ENCODE data around the gene SNPH.

Gene SNPH

DNA sequence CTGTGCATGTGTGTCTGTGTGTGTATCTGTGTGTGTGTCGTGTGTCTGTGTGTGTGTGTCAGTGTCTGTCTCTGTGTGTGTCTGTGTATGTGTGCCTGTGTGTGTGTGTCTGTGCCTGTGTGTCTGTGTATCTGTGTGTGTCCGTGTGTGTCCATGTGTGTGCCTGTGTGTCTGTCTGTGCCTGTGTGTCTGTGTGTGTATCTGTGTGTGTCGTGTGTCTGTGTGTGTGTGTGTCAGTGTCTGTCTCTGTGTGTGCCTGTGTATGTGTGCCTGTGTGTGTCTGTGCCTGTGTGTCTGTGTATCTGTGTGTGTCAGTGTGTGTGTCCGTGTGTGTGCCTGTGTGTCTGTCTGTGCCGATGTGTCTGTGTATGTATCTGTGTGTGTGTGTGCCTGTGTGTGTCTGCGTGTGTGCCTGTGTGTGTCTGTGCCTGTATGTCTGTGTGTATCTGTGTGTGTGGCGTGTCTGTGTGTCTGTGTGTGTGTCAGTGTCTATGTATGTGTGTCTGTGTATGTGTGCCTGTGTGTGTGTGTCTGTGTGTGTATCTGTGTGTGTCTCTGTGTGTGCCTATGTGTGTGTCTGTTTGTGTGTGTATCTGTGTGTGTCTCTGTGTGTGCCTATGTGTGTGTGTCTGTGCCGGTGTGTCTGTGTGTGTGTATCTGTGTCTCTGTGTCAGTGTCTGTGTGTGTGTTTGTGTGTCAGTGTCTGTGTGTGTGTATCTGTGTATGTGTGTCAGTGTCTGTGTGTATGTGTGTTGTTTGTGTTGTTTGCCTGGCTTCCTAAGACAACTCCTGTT lies 11.6 kb downstream of the SNPH start:
- peaks cover 8% of the 10 kb centered on the region; the same call in 1 of the 2 replicates for H3K27me3 ChIP-seq (ENCODE audit: control insufficient read depth, low read length)
- no peaks in the 10 kb centered on the region for H3K9me2 ChIP-seq (replicated peaks; ENCODE audit: control insufficient read depth, low read length)
- H3K36me3 ChIP-seq (ENCODE audit: control insufficient read depth, low read length): no peaks in the 10 kb centered on the region
- TF ChIP-seq CTCF (IDR thresholded peaks at IDR 0.05; ENCODE audit: low read depth, low read length, poor library complexity, severe bottlenecking): no peak
- no peak for TF ChIP-seq EZH2phosphoT487 (IDR thresholded peaks at IDR 0.05; ENCODE audit: borderline replicate concordance, low read length)
- no peaks in the 10 kb centered on the region for H3K4me1 ChIP-seq (ENCODE audit: control insufficient read depth, low read length)
- no peaks in the 10 kb centered on the region for H3K9me3 ChIP-seq (ENCODE audit: control insufficient read depth, insufficient read depth, low read length)
- no peak overlapping the region for H3K27ac ChIP-seq (ENCODE audit: low read depth, low read length)
- no peaks in the 10 kb centered on the region for H3F3A ChIP-seq (ENCODE audit: control insufficient read depth, insufficient read depth)
- H3K79me2 ChIP-seq (ENCODE audit: control insufficient read depth, low read length): no peaks in the 10 kb centered on the region
- H4K20me1 ChIP-seq (ENCODE audit: control insufficient read depth, insufficient read depth, low read depth, low read length): no peaks in the 10 kb centered on the region
- no peak overlapping the region for H3K4me2 ChIP-seq (ENCODE audit: low read length)
- H3K4me3 ChIP-seq (ENCODE audit: low read length): no peak overlapping the region

GRCh38 chr20:1278993-1279392 lies 12.9 kb downstream of the SNPH start:
- TF ChIP-seq EZH2phosphoT487 (IDR thresholded peaks at IDR 0.05; ENCODE audit: borderline replicate concordance, low read length) (no peak), CTCF (IDR thresholded peaks at IDR 0.05; ENCODE audit: low read depth, low read length, poor library complexity, severe bottlenecking) (no peak)
- Histone ChIP-seq H3K4me3 (ENCODE audit: low read length) (no peak overlapping the region), H3F3A (ENCODE audit: control insufficient read depth, insufficient read depth) (no peaks in the 10 kb centered on the region), H3K79me2 (ENCODE audit: control insufficient read depth, low read length) (no peaks in the 10 kb centered on the region), H3K36me3 (ENCODE audit: control insufficient read depth, low read length) (no peaks in the 10 kb centered on the region), H3K9me2 (replicated peaks; ENCODE audit: control insufficient read depth, low read length) (no peaks in the 10 kb centered on the region), H3K27me3 (ENCODE audit: control insufficient read depth, low read length) (peaks cover 11% of the 10 kb centered on the region; the same call in 1 of the 2 replicates), H3K4me2 (ENCODE audit: low read length) (no peak overlapping the region), H3K4me1 (ENCODE audit: control insufficient read depth, low read length) (no peaks in the 10 kb centered on the region), H4K20me1 (ENCODE audit: control insufficient read depth, insufficient read depth, low read depth, low read length) (no peaks in the 10 kb centered on the region), H3K27ac (ENCODE audit: low read depth, low read length) (no peak overlapping the region), H3K9me3 (ENCODE audit: control insufficient read depth, insufficient read depth, low read length) (no peaks in the 10 kb centered on the region)

GRCh38 chr20:1280195-1281102 lies 14.4 kb downstream of the SNPH start:
- H3K4me3 ChIP-seq (ENCODE audit: low read length): no peak overlapping the region
- H3K4me2 ChIP-seq (ENCODE audit: low read length): no peak overlapping the region
- no peak for TF ChIP-seq EZH2phosphoT487 (IDR thresholded peaks at IDR 0.05; ENCODE audit: borderline replicate concordance, low read length)
- no peak overlapping the region for H3K27ac ChIP-seq (ENCODE audit: low read depth, low read length)
- H3K27me3 ChIP-seq (ENCODE audit: control insufficient read depth, low read length): peaks cover 16% of the 10 kb centered on the region; the same call in 1 of the 2 replicates
- no peaks in the 10 kb centered on the region for H3K9me3 ChIP-seq (ENCODE audit: control insufficient read depth, insufficient read depth, low read length)
- no peaks in the 10 kb centered on the region for H3K9me2 ChIP-seq (replicated peaks; ENCODE audit: control insufficient read depth, low read length)
- H3F3A ChIP-seq (ENCODE audit: control insufficient read depth, insufficient read depth): no peaks in the 10 kb centered on the region
- H3K36me3 ChIP-seq (ENCODE audit: control insufficient read depth, low read length): no peaks in the 10 kb centered on the region
- no peaks in the 10 kb centered on the region for H3K79me2 ChIP-seq (ENCODE audit: control insufficient read depth, low read length)
- no peaks in the 10 kb centered on the region for H3K4me1 ChIP-seq (ENCODE audit: control insufficient read depth, low read length)
- H4K20me1 ChIP-seq (ENCODE audit: control insufficient read depth, insufficient read depth, low read depth, low read length): no peaks in the 10 kb centered on the region
